MCF 10A (cell line): Measurements from ENCODE around the gene SLC25A27. TPM values are rescaled to one million over a fixed set of nuclear protein-coding genes. Genes with fewer than 3 reads are reported as not detected.

Experiments used
- BruUV-seq: library from RNA; stranded (reverse); fragments of 400-500 nt; replicated peaks from 2 replicates; lab custom pipeline; 2021; lab: Mats Ljungman, UMichigan
- CTCF ChIA-PET: fragments of 300-600 bp; sonication (Branson Sonifier 250); formaldehyde crosslinking; extraction: SDS; loops from one replicate; lab custom pipeline; 2021; ENCODE audit warnings: antibody characterized with exemption, inconsistent platforms; lab: Yijun Ruan, JAX
- POLR2A ChIA-PET: fragments of 300-600, 350-650 bp; sonication (Branson Sonifier 250); formaldehyde crosslinking; extraction: SDS; loops from one replicate; lab custom pipeline; 2020; ENCODE audit warnings: antibody characterized with exemption, inconsistent platforms; lab: Yijun Ruan, JAX
- DNase-seq: peaks from one replicate; pipeline ENCODE4 v3.0.0-alpha.2; 2018; ENCODE audit not compliant: unreplicated experiment
- H3K27ac Mint-ChIP-seq: one replicate; pipeline ENCODE4 v1.8.0; 2022; ENCODE audit warnings: mild to moderate bottlenecking, low read depth, mixed read lengths; ENCODE audit not compliant: unreplicated experiment
- H3K27me3 Mint-ChIP-seq: one replicate; pipeline ENCODE4 v1.8.0; 2022; ENCODE audit warnings: mixed read lengths; ENCODE audit not compliant: insufficient read depth, unreplicated experiment
- H3K36me3 Mint-ChIP-seq: one replicate; pipeline ENCODE4 v1.8.0; 2022; ENCODE audit warnings: mild to moderate bottlenecking, moderate library complexity, mixed read lengths; ENCODE audit not compliant: insufficient read depth, unreplicated experiment
- H3K4me1 Mint-ChIP-seq: one replicate; pipeline ENCODE4 v1.8.0; 2022; ENCODE audit warnings: mixed read lengths; ENCODE audit not compliant: insufficient read depth, unreplicated experiment
- H3K4me3 Mint-ChIP-seq: one replicate; pipeline ENCODE4 v1.8.0; 2022; ENCODE audit warnings: mild to moderate bottlenecking, moderate library complexity, mixed read lengths; ENCODE audit not compliant: unreplicated experiment
- H3K9me3 Mint-ChIP-seq: one replicate; pipeline ENCODE4 v1.8.0; 2022; ENCODE audit warnings: mixed read lengths; ENCODE audit not compliant: unreplicated experiment
- CTCF ChIP-seq: fragments of 200-600 bp; IDR thresholded peaks from one replicate; pipeline ENCODE4 v1.8.0; 2022; ENCODE audit warnings: antibody characterized with exemption, mild to moderate bottlenecking; ENCODE audit not compliant: unreplicated experiment
- intact Hi-C: fragments of 100-400 bp; cut with micrococcal nuclease; formaldehyde crosslinking; loops from 2 replicates; pipeline ENCODE4 v1.14.1; 2022
- total RNA-seq: library from RNA; stranded (reverse); gene quantifications from 2 replicates; pipeline ENCODE4 v1.2.3, GENCODE V29; 2022

Gene SLC25A27
- total RNA-seq, 1 experiment from 2014 or later = 21.7 TPM

GRCh38 chr6:46719099-46719498 lies 66.3 kb downstream of the SLC25A27 start:
- ChIA-PET POLR2A (interaction anchor here (1.3 kb wide), 1 partner anchor 66 kb away, joined by 4 read pairs; the partner anchor contains the start of genes CYP39A1 and SLC25A27), CTCF (interaction anchor here (0.6 to 1.4 kb wide), 6 partner anchors 10 to 337 kb away, joined by 3 read pairs; no protein-coding TSS in a partner anchor)
- Mint-ChIP-seq H3K27me3 (peaks cover 9% of the 10 kb centered on the region), H3K4me3 (no peak overlapping the region), H3K9me3 (no peaks in the 10 kb centered on the region), H3K36me3 (no peaks in the 10 kb centered on the region), H3K27ac (no peak overlapping the region), H3K4me1 (peaks cover 14% of the 10 kb centered on the region)
- TF ChIP-seq CTCF = no peak
- intact Hi-C loops = loop anchor here (5.0 kb wide), 1 partner anchor 328 kb away; no protein-coding TSS in a partner anchor
- no TSS peak for BruUV-seq
- DNase-seq = peak; percentile 89

DNA sequence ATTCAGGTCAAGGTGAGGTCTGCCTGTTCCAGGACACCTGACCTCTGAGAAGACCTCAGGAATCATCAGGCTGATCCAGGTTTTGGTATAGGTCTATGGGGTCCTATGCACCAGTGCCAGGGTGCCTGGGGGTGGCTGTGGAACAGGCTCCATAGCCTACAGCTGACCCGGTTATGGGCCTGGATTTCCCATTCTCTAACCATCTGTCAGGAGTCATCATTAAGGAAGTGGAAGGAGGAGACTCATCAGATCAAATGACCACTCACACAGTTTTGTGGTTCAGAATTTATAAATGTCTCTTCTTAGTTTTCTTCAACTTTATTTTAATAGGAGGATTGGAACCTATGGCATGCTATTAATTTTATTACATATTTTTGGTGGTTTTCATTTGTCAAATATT lies 67.6 kb downstream of the SLC25A27 start:
- H3K4me3 Mint-ChIP-seq = no peak overlapping the region
- no peak for DNase-seq
- BruUV-seq = no TSS peak
- TF ChIP-seq CTCF = no peak
- ChIA-PET CTCF (interaction anchor here (0.7 kb wide), 1 partner anchor 128 kb away, joined by 3 read pairs; no protein-coding TSS in a partner anchor), POLR2A (interaction anchor here (0.7 kb wide), 1 partner anchor 345 kb away, joined by 3 read pairs; no protein-coding TSS in a partner anchor)
- peaks cover 14% of the 10 kb centered on the region for H3K4me1 Mint-ChIP-seq
- H3K36me3 Mint-ChIP-seq = no peaks in the 10 kb centered on the region
- intact Hi-C loops = no loop called here
- H3K27me3 Mint-ChIP-seq = peaks cover 14% of the 10 kb centered on the region
- no peak overlapping the region for H3K27ac Mint-ChIP-seq
- H3K9me3 Mint-ChIP-seq = no peaks in the 10 kb centered on the region

Other genes with a start within 250 kb of the SLC25A27 start
- 0.09 TPM in 1 of 2 replicates, not detected in the other for gene RCAN2, start 161.5 kb upstream of the SLC25A27 start, total RNA-seq
- 7.2 and 7.4 TPM in 2 replicates for gene CYP39A1, start 157 bp upstream of the SLC25A27 start, total RNA-seq
- gene TDRD6, start 34.9 kb downstream of the SLC25A27 start, total RNA-seq = 0.56 and 0.66 TPM in 2 replicates
- gene PLA2G7, start 82.4 kb downstream of the SLC25A27 start, total RNA-seq = not detected in 2 replicates
- not detected in 2 replicates for gene ANKRD66, start 94.0 kb downstream of the SLC25A27 start, total RNA-seq
- gene MEP1A, start 140.4 kb downstream of the SLC25A27 start, total RNA-seq = not detected in 2 replicates